Activated CD8-positive, alpha-beta T cell treated with anti-CD3 and anti-CD28 coated beads for 36 hours (primary cell): ENCODE data around the gene FCRLB. TPM values are rescaled to one million over a fixed set of nuclear protein-coding genes. Genes with fewer than 3 reads are reported as not detected.

Experiments used
- ATAC-seq: fragments of 200-7000 bp; cut with Tn5 transposase; one replicate; pipeline ENCODE4 v1.10.0; 2021; ENCODE audit warnings: mild to moderate bottlenecking, moderate library complexity
- CTCF ChIA-PET: fragments of 350-600 bp; sonication (Branson Sonifier 250); formaldehyde crosslinking; loops from one replicate; lab custom pipeline; 2021; ENCODE audit warnings: antibody characterized with exemption; lab: Charles Lee
- POLR2A ChIA-PET: fragments of 350-600 bp; sonication (Branson Sonifier 250); formaldehyde crosslinking; loops from one replicate; lab custom pipeline; 2021; ENCODE audit warnings: antibody characterized with exemption; lab: Charles Lee
- DNase-seq: peaks from one replicate; pipeline ENCODE4 v3.0.0-alpha.2; 2020
- H3K27ac Mint-ChIP-seq: one replicate; pipeline ENCODE4 v1.8.0; 2021; ENCODE audit warnings: mild to moderate bottlenecking, mixed read lengths
- H3K27me3 Mint-ChIP-seq: one replicate; pipeline ENCODE4 v1.8.0; 2021; ENCODE audit warnings: mixed read lengths
- H3K36me3 Mint-ChIP-seq: one replicate; pipeline ENCODE4 v1.8.0; 2021; ENCODE audit warnings: low read depth, mixed read lengths
- H3K4me1 Mint-ChIP-seq: one replicate; pipeline ENCODE4 v1.8.0; 2021; ENCODE audit warnings: low read depth, mixed read lengths
- H3K4me3 Mint-ChIP-seq: one replicate; pipeline ENCODE4 v1.8.0; 2021; ENCODE audit warnings: mild to moderate bottlenecking, moderate library complexity, mixed read lengths
- H3K9me3 Mint-ChIP-seq: one replicate; pipeline ENCODE4 v1.8.0; 2021; ENCODE audit warnings: mixed read lengths
- intact Hi-C: fragments of 100-400 bp; cut with micrococcal nuclease; formaldehyde crosslinking; loops from one replicate; pipeline ENCODE4 v1.10.0; 2022
- total RNA-seq, 2 experiments: library from RNA; stranded (reverse); gene quantifications; one replicate each; pipeline ENCODE4 v1.2.3, GENCODE V29; 2021
- TF ChIP-seq, protein P1 (sequence below): fragments of 200-600 bp; IDR thresholded peaks from one replicate; pipeline ENCODE4 v1.8.0; 2022; ENCODE audit warnings: antibody characterized with exemption, mild to moderate bottlenecking

FCRLB gene
- total RNA-seq, 2 experiments from 2014 or later, result 0.49 to 0.68 TPM

DNA sequence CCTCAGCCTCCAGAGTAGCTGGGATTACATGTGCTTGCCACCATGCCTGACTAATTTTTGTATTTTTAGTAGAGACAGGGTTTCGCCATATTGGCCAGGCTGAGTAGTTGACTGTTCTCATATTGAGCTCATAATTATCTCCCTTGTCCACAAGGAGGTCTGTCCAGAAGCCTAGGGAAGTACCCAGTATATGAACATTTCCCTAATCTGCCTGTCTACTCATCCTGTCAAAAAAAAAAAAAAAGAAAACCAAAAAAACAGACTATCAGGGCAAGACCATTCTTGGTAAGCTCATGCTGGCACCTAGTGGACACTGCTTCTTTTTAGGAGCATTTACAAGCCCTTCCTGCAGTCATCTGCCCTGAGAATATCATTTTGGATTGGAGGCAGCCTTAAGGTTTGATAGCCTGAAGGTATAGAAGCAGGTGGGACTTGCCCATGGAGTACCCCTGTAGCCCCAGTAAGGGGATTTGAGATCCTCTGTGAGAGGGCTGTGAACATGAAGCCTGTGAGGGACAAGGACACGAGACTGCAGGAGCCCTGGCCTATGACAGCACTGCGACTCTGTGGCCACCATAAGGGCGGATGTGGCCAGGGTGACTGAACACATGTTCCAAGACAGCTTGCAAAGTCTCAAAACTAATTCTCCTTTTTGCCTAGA lies 17.4 kb downstream of the FCRLB start:
- no peak overlapping the region for H3K4me3 Mint-ChIP-seq
- no peaks in the 10 kb centered on the region for H3K36me3 Mint-ChIP-seq
- intact Hi-C loops, result loop anchor here (5.0 to 10.0 kb wide), 2 partner anchors 91 to 114 kb away; no protein-coding TSS in a partner anchor
- H3K27ac Mint-ChIP-seq, result peak overlapping the region; percentile 56
- peaks cover 3% of the 10 kb centered on the region for H3K27me3 Mint-ChIP-seq
- no peaks in the 10 kb centered on the region for H3K9me3 Mint-ChIP-seq
- ChIA-PET POLR2A (no interaction called here), CTCF (interaction anchor here (0.6 to 9.1 kb wide), 16 partner anchors 8 to 298 kb away, joined by 3 to 69 read pairs (median 6); partner anchors contain the start of genes DUSP12 and FCRLA)
- DNase-seq (peak; percentile 82), ATAC-seq (peak; percentile 76)
- peaks cover 43% of the 10 kb centered on the region for H3K4me1 Mint-ChIP-seq
- TF ChIP-seq, protein P1, sequence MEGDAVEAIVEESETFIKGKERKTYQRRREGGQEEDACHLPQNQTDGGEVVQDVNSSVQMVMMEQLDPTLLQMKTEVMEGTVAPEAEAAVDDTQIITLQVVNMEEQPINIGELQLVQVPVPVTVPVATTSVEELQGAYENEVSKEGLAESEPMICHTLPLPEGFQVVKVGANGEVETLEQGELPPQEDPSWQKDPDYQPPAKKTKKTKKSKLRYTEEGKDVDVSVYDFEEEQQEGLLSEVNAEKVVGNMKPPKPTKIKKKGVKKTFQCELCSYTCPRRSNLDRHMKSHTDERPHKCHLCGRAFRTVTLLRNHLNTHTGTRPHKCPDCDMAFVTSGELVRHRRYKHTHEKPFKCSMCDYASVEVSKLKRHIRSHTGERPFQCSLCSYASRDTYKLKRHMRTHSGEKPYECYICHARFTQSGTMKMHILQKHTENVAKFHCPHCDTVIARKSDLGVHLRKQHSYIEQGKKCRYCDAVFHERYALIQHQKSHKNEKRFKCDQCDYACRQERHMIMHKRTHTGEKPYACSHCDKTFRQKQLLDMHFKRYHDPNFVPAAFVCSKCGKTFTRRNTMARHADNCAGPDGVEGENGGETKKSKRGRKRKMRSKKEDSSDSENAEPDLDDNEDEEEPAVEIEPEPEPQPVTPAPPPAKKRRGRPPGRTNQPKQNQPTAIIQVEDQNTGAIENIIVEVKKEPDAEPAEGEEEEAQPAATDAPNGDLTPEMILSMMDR, result peak; percentile 54

DNA sequence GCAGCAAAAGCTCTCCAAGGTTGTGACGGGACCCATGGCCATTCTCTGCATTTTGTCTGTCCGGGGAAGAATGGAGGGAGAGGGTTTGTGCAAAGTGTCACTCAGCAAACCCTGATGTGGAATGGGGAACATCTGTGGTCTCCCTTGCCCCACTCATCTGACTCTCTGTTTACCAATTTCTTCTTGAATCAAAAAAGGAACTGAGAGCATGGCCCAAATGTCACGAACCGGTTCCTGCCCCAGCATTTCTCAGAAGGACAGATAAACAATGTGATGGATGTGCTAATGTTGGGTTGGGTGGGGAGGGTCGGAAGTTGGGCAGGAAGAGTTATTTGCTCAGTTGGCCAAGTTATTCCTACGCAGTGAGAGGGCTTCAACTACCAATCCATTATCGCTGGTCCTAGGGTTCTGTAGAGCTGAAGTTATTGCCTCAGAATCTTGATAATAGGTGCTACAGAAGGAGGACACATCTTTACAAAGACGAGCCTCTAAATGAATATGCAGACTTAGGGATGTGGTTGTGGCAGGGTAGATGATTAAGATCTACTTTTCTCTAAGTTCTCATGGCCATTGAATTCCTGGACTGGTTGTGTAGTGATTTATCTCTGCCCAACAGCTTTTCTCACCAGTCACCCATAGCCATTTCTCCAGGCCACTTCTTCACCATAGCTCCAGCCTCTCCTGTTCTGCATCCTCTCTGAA lies 18.7 kb downstream of the FCRLB start:
- CTCF ChIA-PET, result interaction anchor here (0.7 to 9.1 kb wide), 14 partner anchors 8 to 266 kb away, joined by 3 to 69 read pairs (median 4); partner anchors contain the start of gene DUSP12
- TF ChIP-seq, protein P1, result no peak
- Mint-ChIP-seq H3K27me3 (peaks cover 3% of the 10 kb centered on the region), H3K4me1 (peaks cover 54% of the 10 kb centered on the region), H3K4me3 (no peak overlapping the region), H3K27ac (no peak overlapping the region), H3K9me3 (no peaks in the 10 kb centered on the region), H3K36me3 (no peaks in the 10 kb centered on the region)
- ATAC-seq, result no peak
- intact Hi-C loops, result loop anchor here (2.0 to 10.0 kb wide), 4 partner anchors 93 to 253 kb away; no protein-coding TSS in a partner anchor
- POLR2A ChIA-PET, result interaction anchor here (0.8 kb wide), 1 partner anchor 309 kb away, joined by 3 read pairs; no protein-coding TSS in a partner anchor
- no peak for DNase-seq

DNA sequence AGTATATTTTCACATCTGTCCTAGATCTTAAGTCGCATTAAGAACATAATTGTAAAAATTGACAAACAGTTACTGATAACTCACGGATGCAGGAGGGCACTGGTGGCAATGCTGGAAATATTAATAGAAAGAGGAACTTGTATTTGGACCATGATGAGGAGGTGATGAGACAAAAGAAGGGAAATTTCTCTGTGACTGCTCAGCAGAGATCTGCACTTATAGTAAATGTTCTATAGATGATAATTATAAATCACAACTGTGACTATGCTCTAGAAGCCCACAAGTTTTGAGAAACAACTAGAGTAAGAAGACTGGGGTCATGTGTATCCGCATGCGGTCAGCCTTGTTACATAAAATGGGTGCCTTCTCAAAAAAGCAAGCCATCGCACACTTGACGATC lies 19.6 kb downstream of the FCRLB start:
- Mint-ChIP-seq H3K36me3 (no peaks in the 10 kb centered on the region), H3K27me3 (peaks cover 5% of the 10 kb centered on the region), H3K4me3 (no peak overlapping the region), H3K9me3 (no peaks in the 10 kb centered on the region), H3K27ac (no peak overlapping the region), H3K4me1 (peaks cover 54% of the 10 kb centered on the region)
- TF ChIP-seq, protein P1, result no peak
- POLR2A ChIA-PET, result interaction anchor here (0.6 to 1.4 kb wide), 2 partner anchors 21 to 26 kb away, joined by 3 to 5 read pairs; no protein-coding TSS in a partner anchor
- ATAC-seq (no peak), DNase-seq (no peak)
- intact Hi-C loops, result loop anchor here (2.0 to 10.0 kb wide), 2 partner anchors 206 to 254 kb away; no protein-coding TSS in a partner anchor
- CTCF ChIA-PET, result interaction anchor here (0.7 to 9.1 kb wide), 20 partner anchors 8 to 261 kb away, joined by 3 to 69 read pairs (median 4); partner anchors contain the start of gene DUSP12

DNA sequence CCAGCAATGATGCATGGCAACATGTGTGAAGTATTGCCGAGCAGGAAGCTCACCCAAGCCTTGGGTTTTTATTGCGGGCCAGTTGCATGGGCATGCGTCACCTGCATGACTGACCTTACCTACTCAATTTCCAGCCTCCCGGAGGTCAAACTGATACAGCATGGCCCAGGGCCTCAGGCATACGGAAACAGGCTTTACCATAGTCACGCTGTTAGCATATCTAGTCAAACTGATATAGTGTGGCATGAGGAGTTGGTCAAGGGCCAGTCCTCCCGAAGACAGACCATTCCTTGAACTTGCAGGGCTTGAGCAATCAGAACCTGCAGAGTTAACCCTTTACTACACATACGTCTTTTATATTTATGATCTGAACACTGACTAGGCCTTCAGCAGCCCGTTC lies 21.9 kb downstream of the FCRLB start:
- intact Hi-C loops, result loop anchor here (10.0 kb wide), 1 partner anchor 208 kb away; no protein-coding TSS in a partner anchor
- CTCF ChIA-PET, result interaction anchor here (0.8 to 6.5 kb wide), 3 partner anchors 17 to 259 kb away, joined by 3 to 51 read pairs (median 11); no protein-coding TSS in a partner anchor
- no peak for ATAC-seq
- Mint-ChIP-seq H3K4me1 (peaks cover 47% of the 10 kb centered on the region), H3K4me3 (no peak overlapping the region), H3K36me3 (no peaks in the 10 kb centered on the region), H3K27ac (no peak overlapping the region), H3K27me3 (peaks cover 4% of the 10 kb centered on the region), H3K9me3 (no peaks in the 10 kb centered on the region)
- TF ChIP-seq, protein P1, result no peak
- DNase-seq, result no peak
- POLR2A ChIA-PET, result no interaction called here
